ENCODE measurements around the gene IMPA2.
"Not testable (repeated sequence)": the region's sequence is repeated elsewhere in the genome, so short reads cannot be mapped to it uniquely, and the experiment has no call there.

The IMPA2 gene

GRCh38 chr18:12053289-12053688, 72.0 kb downstream of the IMPA2 start:
- no peak for DNase-seq

GRCh38 chr18:12056034-12056883, 75.0 kb downstream of the IMPA2 start:
- no peak for DNase-seq

GRCh38 chr18:12056884-12057402, 75.6 kb downstream of the IMPA2 start:
- DNase-seq = no peak

GRCh38 chr18:12057419-12058039, 76.2 kb downstream of the IMPA2 start:
- DNase-seq = no peak

- no peak for DNase-seq
These were observed 78.3 kb downstream of the IMPA2 start for GRCh38 chr18:12059334-12060181.

GRCh38 chr18:12060182-12060870, 79.0 kb downstream of the IMPA2 start:
- no peak for DNase-seq

- no peak for DNase-seq
These were observed 80.4 kb downstream of the IMPA2 start for GRCh38 chr18:12061685-12062084.

GRCh38 chr18:12062974-12063373, 81.7 kb downstream of the IMPA2 start:
- DNase-seq = no peak

GRCh38 chr18:12064086-12064763, 82.9 kb downstream of the IMPA2 start:
- DNase-seq = no peak

GRCh38 chr18:12065397-12065796, 84.1 kb downstream of the IMPA2 start:
- DNase-seq = no peak

- no peak for DNase-seq
These were observed 85.7 kb downstream of the IMPA2 start for GRCh38 chr18:12066910-12067511.

GRCh38 chr18:12067671-12068070, 86.4 kb downstream of the IMPA2 start:
- DNase-seq = no peak

- not testable (repeated sequence) for DNase-seq
These were observed 87.1 kb downstream of the IMPA2 start for GRCh38 chr18:12068316-12068949.

- DNase-seq = no peak
These were observed 87.6 kb downstream of the IMPA2 start for GRCh38 chr18:12068950-12069320.

GRCh38 chr18:12071066-12071465, 89.8 kb downstream of the IMPA2 start:
- not testable (repeated sequence) for DNase-seq

- DNase-seq = no peak
These were observed 91.7 kb downstream of the IMPA2 start for GRCh38 chr18:12072996-12073395.

- no peak for DNase-seq
These were observed 93.4 kb downstream of the IMPA2 start for GRCh38 chr18:12074736-12075135.

- no peak for DNase-seq
These were observed 95.3 kb downstream of the IMPA2 start for GRCh38 chr18:12076424-12077140.

GRCh38 chr18:12077994-12078393, 96.7 kb downstream of the IMPA2 start:
- not testable (repeated sequence) for DNase-seq

- no peak for DNase-seq
These were observed 98.4 kb downstream of the IMPA2 start for GRCh38 chr18:12079491-12080237.

Data from stimulated activated naive CD4-positive, alpha-beta T cell (primary cell).